Sigmoid colon (tissue), 4 donors: ENCODE measurements around the gene ZNF652.

ENCODE experiments used
- POLR2A ChIP-seq, 2 donors: fragments of 450-650 bp; IDR thresholded peaks; one replicate each; pipeline ENCODE4 v1.6.1; 2016; ENCODE audit warnings: antibody characterized with exemption in 2 of 2, mild to moderate bottlenecking in 2 of 2, moderate library complexity in 2 of 2
- POLR2AphosphoS5 ChIP-seq, 4 donors: sonication (generic); formaldehyde crosslinking; IDR thresholded peaks; one replicate each; pipeline ENCODE4 v1.6.1; 2017; ENCODE audit warnings: antibody characterized with exemption in 4 of 4
- TF ChIP-seq, protein P1 (sequence below), 4 experiments: fragments of 450-650 bp in 3 of 4; fragments of 200-600 bp in 1 of 4; IDR thresholded peaks; one replicate each; pipeline ENCODE4 v1.5.1; 2016 to 2019; ENCODE audit warnings: antibody characterized with exemption in 4 of 4, mild to moderate bottlenecking in 3 of 4, moderate library complexity in 2 of 4

DNA sequence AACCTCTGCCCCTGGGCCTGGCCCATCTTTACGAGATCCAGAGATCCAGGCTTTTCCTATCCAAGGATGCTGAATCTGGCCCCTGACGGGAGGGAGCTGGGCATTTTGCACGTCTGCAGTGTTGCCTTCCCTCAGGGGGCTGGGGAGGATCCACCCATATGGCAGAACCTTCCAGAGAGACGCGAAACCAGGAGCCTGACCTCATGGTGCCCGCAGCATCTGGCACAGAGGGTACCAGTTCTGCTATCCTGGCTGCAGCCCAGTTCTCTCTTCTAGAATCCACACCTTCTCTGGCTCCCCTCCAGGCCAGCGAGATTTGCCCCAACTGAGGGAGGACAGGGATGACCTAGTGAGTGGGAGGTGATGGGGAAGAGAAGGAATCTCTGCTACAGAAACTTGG is 20.5 kb upstream of the ZNF652 start:
- TF ChIP-seq, protein P1, sequence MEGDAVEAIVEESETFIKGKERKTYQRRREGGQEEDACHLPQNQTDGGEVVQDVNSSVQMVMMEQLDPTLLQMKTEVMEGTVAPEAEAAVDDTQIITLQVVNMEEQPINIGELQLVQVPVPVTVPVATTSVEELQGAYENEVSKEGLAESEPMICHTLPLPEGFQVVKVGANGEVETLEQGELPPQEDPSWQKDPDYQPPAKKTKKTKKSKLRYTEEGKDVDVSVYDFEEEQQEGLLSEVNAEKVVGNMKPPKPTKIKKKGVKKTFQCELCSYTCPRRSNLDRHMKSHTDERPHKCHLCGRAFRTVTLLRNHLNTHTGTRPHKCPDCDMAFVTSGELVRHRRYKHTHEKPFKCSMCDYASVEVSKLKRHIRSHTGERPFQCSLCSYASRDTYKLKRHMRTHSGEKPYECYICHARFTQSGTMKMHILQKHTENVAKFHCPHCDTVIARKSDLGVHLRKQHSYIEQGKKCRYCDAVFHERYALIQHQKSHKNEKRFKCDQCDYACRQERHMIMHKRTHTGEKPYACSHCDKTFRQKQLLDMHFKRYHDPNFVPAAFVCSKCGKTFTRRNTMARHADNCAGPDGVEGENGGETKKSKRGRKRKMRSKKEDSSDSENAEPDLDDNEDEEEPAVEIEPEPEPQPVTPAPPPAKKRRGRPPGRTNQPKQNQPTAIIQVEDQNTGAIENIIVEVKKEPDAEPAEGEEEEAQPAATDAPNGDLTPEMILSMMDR (IDR thresholded peaks at IDR 0.05), result no peak
- TF ChIP-seq POLR2A (IDR thresholded peaks at IDR 0.05) (no peak), POLR2AphosphoS5 (IDR thresholded peaks at IDR 0.05) (peak in 3 of 4 donors; percentile 17 to 61 (median 52))
